ENCODE measurements around the gene YAP1.

- TF ChIP-seq CTCF (IDR thresholded peaks at IDR 0.05; ENCODE audit: poor library complexity, severe bottlenecking) (no peak), SMC3 (conservative IDR thresholded peaks at IDR 0.05; ENCODE audit: poor library complexity) (no peak), POLR2AphosphoS5 (IDR thresholded peaks at IDR 0.05) (no peak), TAF1 (IDR thresholded peaks at IDR 0.05; ENCODE audit: low read depth) (no peak), EZH2 (IDR thresholded peaks at IDR 0.05; ENCODE audit: borderline replicate concordance, insufficient read depth, low read length, poor library complexity, severe bottlenecking) (no peak), EP300 (conservative IDR thresholded peaks at IDR 0.05; ENCODE audit: poor library complexity, severe bottlenecking) (no peak)
These were observed 86.1 kb downstream of the YAP1 start for GRCh38 chr11:102196351-102196750.
